Measurements from ENCODE around the gene MYOM1.

DNA sequence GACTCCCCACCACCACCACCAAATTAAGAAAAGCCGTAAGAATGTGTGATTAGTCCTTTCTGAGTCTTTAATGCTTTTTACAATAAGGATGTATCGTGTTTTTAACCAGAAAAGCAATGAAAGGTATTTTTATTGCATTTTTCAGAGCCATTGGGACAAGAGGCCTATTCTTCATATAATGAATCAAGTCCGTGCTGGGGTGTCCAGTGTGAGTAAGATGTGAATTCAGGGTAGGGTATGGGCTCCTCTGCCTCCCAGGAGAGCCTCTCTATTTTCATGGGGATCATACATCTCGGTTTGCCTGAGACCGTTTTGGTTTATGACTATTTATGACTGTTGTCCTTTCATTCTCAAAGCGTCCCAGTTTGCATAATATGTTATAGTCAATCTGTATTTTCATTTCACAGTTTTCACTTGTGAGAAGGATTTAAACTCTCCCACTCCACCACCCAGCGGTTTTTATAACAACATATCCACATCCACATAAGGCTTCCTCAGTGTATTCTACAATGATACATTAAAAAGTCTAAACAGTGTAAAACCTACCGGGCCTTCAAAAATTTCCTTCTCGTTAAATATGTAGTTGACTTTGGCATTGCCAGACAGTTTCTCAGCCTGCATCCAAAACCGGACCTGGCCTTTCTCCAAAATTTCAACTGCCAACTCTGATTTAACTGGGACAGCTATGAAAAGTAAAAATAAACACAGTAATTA is 126.0 kb downstream of the MYOM1 start:
- TF ChIP-seq, protein P1, sequence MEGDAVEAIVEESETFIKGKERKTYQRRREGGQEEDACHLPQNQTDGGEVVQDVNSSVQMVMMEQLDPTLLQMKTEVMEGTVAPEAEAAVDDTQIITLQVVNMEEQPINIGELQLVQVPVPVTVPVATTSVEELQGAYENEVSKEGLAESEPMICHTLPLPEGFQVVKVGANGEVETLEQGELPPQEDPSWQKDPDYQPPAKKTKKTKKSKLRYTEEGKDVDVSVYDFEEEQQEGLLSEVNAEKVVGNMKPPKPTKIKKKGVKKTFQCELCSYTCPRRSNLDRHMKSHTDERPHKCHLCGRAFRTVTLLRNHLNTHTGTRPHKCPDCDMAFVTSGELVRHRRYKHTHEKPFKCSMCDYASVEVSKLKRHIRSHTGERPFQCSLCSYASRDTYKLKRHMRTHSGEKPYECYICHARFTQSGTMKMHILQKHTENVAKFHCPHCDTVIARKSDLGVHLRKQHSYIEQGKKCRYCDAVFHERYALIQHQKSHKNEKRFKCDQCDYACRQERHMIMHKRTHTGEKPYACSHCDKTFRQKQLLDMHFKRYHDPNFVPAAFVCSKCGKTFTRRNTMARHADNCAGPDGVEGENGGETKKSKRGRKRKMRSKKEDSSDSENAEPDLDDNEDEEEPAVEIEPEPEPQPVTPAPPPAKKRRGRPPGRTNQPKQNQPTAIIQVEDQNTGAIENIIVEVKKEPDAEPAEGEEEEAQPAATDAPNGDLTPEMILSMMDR (IDR thresholded peaks at IDR 0.05; ENCODE audit: low read length), result no peak
- no peak for TF ChIP-seq EZH2 (optimal IDR thresholded peaks at IDR 0.05; ENCODE audit: low read depth, low read length)

All from MM.1S (cell line).